ENCODE results near the gene HYOU1.

Gene HYOU1

GRCh38 chr11:119100246-119100970 lies 43.4 kb upstream of the HYOU1 start:
- DNase-seq (ENCODE audit: low spot score): no peak
- in situ Hi-C loops (cut with MboI; ENCODE audit: low pct_unique_long_range_greater_than_20kb, low sequenced_read_pairs, unreplicated experiment): no loop called here

GRCh38 chr11:119099711-119100110 lies 42.7 kb upstream of the HYOU1 start:
- TF ChIP-seq CTCF (IDR thresholded peaks at IDR 0.05; ENCODE audit: extremely low read depth, insufficient read depth, missing control alignments): no peak
- in situ Hi-C loops (cut with MboI; ENCODE audit: low pct_unique_long_range_greater_than_20kb, low sequenced_read_pairs, unreplicated experiment): no loop called here
- DNase-seq (ENCODE audit: low spot score): no peak

More at GRCh38 chr11:119100246-119100970, 43.4 kb upstream of the HYOU1 start:
- peak; percentile 43 for TF ChIP-seq CTCF (IDR thresholded peaks at IDR 0.05; ENCODE audit: extremely low read depth, insufficient read depth, missing control alignments)

GRCh38 chr11:119095066-119095880 lies 38.3 kb upstream of the HYOU1 start:
- DNase-seq (ENCODE audit: low spot score): peak; percentile 98
- in situ Hi-C loops (cut with MboI; ENCODE audit: low pct_unique_long_range_greater_than_20kb, low sequenced_read_pairs, unreplicated experiment): no loop called here
- no peak for TF ChIP-seq CTCF (IDR thresholded peaks at IDR 0.05; ENCODE audit: extremely low read depth, insufficient read depth, missing control alignments)

- peak; percentile 88 for TF ChIP-seq CTCF (IDR thresholded peaks at IDR 0.05; ENCODE audit: extremely low read depth, insufficient read depth, missing control alignments)
- peak; percentile 79 for DNase-seq (ENCODE audit: low spot score)
- in situ Hi-C loops (cut with MboI; ENCODE audit: low pct_unique_long_range_greater_than_20kb, low sequenced_read_pairs, unreplicated experiment): no loop called here
Observed at GRCh38 chr11:119094816-119095065, 37.7 kb upstream of the HYOU1 start.

- no peak for TF ChIP-seq CTCF (IDR thresholded peaks at IDR 0.05; ENCODE audit: extremely low read depth, insufficient read depth, missing control alignments)
- DNase-seq (ENCODE audit: low spot score): peak; percentile 42
- in situ Hi-C loops (cut with MboI; ENCODE audit: low pct_unique_long_range_greater_than_20kb, low sequenced_read_pairs, unreplicated experiment): no loop called here
Observed at GRCh38 chr11:119093942-119094815, 37.2 kb upstream of the HYOU1 start.
